Left cardiac atrium (tissue), 4 donors: ENCODE data around the gene GALNT4. TPM values are rescaled to one million over a fixed set of nuclear protein-coding genes. Genes with fewer than 3 reads are reported as not detected.

Experiments
- ATAC-seq, 2 donors: fragments of 200-7000 bp; cut with Tn5 transposase; one replicate each; pipeline ENCODE4 v1.9.1; 2020; ENCODE audit warnings: mild to moderate bottlenecking in 2 of 2, moderate library complexity in 2 of 2
- DNase-seq: peaks from one replicate; pipeline ENCODE4 v3.0.0-alpha.2; 2020
- intact Hi-C, 2 donors: fragments of 100-400 bp; cut with DNase I; formaldehyde crosslinking; loops; one replicate each; pipeline versions ENCODE4 v1.14.1 to v1.15.1; 2022 to 2023
- total RNA-seq, 2 donors: library from RNA; stranded (reverse); fragmentation: NEBNext Ultra II Directional; extraction: Animal tissue kit (Norgen Biotek cat#: 25700); gene quantifications; one replicate each; pipeline ENCODE4 v1.2.1, GENCODE V29; 2021
- donor health status: DM: no; HTN: yes; CAD: no.
- donor health status: DM: no; HTN: yes; CAD: no; lungs with severe emphysema.
- donor health status: DM: yes; HTN: yes; CAD: no.
- donor health status: Dilated cardiomyopathy.

Gene GALNT4
- total RNA-seq, 2 donors from 2014 or later = 4.2 to 4.3 TPM

DNA sequence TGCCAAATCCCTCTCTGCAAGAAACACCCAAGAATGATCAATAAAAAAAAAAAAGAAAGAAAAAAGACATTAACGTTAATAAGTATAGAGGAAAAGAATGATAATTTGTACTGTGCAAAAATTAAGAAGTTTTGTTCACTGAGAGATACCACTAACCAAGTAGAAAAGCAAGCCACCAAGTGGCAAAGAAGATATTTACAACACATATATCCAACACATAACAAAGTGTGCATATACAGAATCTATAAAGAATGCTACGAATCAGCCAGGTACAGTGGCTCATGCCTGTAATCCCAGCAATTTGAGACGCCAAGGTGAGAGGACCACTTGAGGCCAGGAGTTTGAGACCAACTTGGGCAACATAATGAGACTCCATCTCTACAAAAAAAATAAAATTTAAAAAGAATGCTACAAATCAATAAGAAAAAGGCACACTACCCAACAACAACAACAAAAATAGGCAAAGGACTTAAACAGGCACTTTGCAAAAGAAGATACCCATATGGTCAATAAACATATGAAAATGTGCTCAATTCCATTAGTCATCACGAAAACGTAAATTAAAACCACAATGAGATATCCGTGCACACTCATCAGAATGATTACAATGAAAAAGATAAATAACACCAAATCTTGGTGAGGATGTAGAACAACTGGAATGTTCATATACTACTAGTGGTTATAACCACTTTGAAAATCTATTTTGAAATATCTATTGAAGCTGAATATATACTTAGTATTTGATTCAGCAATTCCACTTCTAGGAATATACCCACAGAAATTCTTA is 19.8 kb downstream of the GALNT4 start:
- intact Hi-C loops = no loop called here
- no peak for ATAC-seq
- no peak for DNase-seq

DNA sequence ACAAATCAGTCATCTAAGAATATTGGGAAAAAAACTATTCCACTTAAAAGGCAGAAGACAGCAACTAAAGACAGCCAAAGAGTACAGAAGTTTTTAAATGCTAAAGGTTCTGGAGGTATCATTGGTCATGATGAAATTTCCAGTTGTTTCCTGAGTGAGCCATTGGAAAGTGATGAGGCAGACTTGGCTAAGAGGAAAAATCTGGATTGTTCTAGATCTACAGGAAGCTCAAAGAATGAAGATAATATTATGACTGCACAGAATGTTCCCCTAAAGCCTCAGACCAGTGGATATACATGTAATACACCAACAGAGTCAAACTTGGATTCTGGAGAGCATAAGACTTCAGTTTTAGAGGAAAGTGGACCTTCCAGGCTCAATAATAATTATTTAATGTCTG is 22.8 kb downstream of the GALNT4 start:
- no peak for DNase-seq
- ATAC-seq = no peak
- intact Hi-C loops = no loop called here

DNA sequence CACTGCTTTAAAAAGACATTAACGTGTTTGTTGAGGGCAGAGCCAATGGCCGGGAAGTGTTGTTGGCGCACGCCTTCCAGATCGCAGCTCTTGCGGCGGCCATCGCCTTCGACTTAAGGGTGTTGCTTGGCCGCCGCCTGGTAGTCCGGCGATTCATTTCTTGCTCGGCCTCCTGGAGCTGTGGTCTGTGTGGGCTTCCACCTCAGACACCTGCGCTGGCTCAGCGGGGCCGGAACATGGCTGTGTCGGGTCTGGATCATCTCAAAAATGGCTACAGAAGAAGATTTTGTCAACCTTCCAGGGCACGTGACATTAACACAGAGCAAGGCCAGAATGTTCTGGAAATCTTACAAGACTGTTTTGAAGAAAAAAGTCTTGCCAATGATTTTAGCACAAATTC is 24.7 kb downstream of the GALNT4 start:
- DNase-seq = no peak
- intact Hi-C loops = no loop called here
- no peak for ATAC-seq

DNA sequence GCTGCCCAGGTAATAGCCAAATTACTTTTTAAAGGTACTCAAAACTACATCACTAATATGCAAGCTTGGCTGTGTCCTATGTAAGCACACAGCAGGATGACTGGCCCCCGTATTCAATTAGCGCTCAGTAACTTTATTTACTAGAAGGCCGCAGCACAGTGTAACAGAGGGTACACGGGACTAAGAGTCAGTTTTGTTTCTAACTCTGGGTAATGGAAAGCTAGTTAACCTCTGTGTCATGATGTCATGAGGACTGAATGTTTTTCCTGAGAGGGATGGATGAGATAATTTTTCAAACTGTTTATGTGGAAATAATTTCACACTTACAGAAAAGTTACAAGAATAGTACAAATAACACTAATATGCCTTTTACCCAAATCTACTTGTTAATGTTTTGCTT is 27.1 kb downstream of the GALNT4 start:
- DNase-seq = no peak
- intact Hi-C loops = no loop called here
- peak in 1 of 2 donors; percentile 38 for ATAC-seq

DNA sequence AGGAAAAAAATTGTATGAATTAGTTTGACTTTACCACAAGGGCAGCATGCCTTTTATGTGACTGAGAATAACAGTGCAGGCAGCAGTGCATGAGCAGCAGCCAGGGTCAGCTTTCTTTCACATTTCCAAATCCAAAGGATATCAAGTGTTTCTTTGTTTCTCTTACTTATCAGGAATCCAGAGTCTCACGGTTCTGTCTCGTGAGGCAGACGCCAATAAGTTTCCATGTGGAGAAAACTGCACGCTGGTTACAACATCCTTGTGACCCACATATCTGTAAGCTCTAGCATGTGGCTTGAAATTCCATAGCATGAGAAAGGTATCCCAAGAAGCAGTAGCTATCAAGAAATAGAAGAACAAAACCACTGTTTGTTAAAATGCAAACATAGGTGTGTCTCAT is 27.6 kb downstream of the GALNT4 start:
- ATAC-seq (no peak), DNase-seq (peak; percentile 26)
- intact Hi-C loops = no loop called here

DNA sequence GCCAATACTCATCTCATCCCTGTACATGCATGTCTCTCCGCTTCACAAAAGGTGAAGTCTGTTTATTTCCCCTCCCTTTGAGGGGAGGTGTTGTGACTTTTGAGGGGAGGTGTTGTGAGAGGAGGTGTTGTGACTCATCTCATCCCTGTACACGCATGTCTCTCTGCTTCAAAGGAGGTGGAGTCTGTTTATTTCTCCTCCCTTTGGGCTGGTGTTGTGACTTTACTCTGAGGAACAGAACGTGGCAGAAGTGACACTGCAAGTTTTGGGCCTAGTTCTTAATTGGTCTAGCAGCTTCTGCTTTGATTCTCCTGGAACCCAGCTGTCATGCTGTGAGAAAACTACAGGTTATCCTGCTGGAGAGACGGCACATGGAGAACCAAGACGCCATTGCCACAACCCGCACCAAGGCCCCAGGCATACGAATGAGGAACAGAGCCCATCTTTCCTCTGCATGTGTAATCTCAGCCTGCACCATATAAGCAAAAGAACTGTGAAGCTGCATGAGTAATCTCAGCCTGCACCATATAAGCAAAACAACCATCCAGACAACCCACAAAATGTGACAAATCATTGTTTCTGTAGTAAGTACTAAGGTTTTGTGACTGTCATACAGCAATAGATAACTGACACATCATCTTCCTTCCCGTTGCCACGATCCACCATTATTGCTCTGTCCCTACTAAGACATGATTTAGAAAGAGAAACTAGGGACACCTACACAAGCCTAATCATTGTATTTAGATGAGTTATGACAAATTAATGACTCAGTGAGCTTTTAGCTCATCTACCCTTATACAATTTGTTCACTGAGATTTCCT is 30.0 kb downstream of the GALNT4 start:
- intact Hi-C loops = no loop called here

DNA sequence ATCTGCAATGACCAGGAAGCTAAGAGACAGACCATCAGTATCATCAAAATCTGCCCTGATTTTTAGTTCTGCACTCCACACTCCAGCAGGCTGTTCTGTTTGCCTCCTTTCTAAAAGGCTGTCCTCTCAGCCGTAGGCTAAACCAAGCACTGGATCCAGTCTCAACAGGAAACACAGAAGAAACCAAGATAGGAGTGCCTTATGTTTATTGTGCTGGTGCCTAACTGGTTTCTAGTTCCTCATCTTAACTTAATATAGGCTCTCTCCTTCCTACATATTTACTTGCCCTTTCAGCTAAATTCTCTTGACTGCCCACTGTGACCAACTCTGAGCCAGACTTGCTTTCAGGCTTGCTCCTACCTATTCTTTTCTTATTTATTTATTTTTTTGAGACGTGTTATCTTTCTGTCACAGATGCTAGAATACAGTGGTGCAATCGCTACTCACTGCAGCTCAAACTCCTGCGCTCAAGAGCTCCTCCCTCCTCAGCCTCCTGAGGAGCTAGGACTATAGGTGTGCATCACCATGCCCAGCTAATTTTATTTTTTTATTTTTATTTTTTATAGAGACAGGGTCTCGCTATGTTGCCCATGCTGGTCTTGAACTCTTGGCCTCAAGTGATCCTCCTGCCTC is 30.8 kb downstream of the GALNT4 start:
- DNase-seq = no peak
- ATAC-seq = no peak
- intact Hi-C loops = no loop called here

More for the DNA sequence above, 30.0 kb downstream of the GALNT4 start:
- DNase-seq (no peak), ATAC-seq (no peak)

DNA sequence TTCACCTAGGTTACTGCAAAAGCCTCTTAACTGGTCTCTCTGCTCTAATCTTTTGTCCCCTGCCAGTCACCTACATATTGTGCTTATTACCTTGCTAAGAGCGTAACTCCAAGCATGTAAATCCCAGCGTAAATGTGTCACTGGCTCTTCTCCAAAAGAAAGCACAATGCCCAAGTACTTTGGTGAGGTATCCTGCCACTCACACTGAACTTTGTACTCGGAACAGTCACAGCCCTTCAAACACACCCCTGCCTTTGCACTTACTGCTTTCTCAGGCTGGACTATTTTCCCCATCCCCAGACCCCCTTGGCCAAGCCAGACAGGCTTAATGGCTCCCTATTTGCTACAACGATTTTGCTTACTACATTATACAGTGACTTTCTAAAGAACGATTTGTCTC is 31.7 kb downstream of the GALNT4 start:
- intact Hi-C loops = no loop called here
- ATAC-seq = no peak
- DNase-seq = no peak

DNA sequence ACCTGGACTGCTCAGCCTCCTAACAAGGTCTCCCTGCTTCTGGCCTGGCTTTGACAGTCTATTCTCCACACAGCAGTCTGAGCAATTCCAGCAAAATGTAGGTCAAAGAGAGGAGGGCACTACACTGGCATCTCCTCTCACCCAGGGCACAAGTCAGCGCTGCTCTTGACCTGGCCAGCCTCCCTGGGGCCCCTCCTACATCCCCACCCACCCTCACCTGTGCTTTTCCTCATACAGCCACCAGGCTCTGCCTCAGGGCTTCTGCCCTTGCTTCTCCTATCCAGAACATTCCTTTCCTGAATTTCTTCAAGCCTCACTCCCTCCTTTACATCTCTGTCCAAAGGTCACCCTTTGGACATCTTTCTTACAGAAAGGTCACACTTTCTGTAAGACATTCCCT is 33.7 kb downstream of the GALNT4 start:
- intact Hi-C loops = no loop called here
- DNase-seq (no peak), ATAC-seq (no peak)

DNA sequence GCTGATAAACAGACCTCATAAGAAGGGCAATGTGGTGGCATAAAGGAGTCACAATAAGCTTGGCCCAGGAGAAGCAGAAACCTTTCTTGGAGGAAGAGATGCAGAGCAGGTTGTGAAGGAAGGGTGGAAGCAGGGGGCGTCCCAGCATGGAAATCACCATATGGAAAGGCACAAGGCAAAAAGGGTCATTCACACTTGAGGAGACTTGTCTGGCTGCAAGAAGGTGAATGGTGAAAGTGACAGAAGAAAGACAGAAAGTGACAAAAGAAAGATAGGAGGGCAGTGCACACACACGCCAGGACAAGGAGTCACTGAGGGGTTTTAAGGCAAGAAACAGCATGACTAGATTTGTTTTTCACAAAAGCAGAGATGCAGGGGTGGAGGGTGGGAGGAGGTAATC is 38.3 kb downstream of the GALNT4 start:
- intact Hi-C loops = no loop called here
- DNase-seq (no peak), ATAC-seq (no peak)

DNA sequence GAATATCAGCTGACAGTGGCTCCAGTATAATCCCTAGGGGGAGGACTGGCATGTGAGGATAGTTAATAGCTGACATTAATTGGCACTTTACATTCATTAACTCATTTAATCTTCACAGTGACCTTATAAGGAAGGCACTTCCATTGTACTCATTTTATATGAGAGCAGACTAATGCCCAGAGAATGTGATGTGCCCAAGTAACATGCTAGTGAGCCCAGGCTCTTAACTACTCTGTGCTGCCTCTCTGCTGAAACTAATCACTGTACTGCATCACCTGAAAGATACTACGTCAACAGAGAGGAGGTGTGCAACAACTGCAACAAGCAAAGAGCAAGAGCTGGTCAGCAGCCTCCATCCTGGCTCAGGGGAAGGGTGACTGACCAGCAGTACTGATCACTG is 40.1 kb downstream of the GALNT4 start:
- no peak for ATAC-seq
- no peak for DNase-seq
- intact Hi-C loops = no loop called here

DNA sequence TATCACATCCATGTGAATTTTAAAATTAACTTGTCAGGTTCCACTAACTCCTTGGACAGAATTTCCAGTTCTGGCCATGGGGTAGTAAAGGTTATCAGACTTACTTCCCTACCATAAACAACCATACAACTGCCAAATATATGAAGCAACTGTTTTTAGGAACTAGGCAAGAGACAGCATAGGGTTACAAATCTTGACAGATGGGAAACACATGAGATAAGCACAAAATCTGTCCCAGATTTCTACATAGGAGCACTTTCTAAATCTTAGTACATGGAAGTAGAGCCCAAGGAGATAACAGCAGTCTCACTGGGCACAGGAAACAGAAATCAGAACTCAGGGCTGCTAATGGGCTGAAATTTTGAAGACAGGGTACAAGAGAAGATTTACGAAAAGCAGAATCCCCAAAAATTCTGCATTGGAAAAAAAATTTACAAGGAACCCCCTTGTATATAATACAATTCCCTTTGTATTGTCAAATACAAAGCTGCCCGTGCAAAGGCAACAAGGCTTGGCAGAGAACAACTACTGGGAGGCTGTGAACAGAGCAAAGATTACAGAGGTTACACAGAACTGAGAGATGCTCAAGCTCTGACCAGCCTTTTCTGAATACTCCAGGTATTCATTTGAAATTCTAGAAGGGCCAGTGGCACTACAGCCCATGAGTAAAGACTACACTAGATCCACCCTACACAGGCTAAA is 43.2 kb downstream of the GALNT4 start:
- intact Hi-C loops = no loop called here
- ATAC-seq = no peak
- no peak for DNase-seq

DNA sequence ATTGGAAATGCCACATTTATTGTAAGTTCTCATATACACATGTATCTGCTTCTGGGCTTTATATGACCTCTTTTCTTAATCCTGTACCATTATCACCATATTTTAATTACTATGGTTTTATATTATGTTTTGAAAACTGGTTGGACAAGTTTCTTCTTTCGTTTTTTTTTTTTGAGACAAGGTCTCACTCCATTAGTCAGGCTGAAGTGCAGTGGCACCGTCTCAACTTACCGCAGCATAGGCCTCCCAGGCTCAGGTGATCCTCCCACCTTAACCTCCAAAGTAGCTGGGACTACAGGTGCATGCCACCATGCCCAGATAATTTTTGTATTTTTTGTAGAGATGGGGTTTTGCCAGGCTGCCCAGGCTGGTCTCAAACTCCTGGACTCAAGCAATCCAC is 44.6 kb downstream of the GALNT4 start:
- DNase-seq = no peak
- no peak for ATAC-seq
- intact Hi-C loops = no loop called here

DNA sequence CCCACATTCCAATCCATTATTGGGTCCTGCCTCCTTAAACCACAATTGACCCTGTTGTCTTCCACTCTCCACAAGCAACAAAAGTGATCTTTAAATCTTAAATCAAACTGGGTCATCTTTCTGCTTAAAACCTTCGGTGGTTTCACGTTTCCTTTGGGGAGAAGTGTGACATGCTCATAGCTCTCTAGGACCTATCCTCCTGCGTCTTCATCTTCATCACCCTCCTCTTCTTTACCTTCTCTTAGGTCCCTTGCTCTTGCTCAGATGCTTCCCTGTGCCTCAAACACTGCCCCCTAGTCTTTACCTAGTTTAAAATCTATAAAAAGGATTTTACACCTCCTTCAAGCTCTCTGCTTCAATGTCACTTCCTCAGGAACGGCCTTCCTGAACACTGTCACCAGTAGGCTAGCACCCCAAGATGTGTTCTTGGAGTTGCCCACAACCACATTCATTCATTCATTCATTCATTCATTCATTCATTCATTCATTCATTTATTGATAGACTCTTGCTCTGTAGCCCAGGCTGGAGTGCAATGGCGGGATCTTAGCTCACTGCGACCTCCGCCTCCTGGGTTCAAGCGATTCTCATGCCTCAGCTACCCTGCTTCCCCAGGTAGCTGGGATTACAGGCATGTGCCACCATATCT is 46.8 kb downstream of the GALNT4 start:
- intact Hi-C loops = no loop called here
- ATAC-seq (no peak), DNase-seq (no peak)

DNA sequence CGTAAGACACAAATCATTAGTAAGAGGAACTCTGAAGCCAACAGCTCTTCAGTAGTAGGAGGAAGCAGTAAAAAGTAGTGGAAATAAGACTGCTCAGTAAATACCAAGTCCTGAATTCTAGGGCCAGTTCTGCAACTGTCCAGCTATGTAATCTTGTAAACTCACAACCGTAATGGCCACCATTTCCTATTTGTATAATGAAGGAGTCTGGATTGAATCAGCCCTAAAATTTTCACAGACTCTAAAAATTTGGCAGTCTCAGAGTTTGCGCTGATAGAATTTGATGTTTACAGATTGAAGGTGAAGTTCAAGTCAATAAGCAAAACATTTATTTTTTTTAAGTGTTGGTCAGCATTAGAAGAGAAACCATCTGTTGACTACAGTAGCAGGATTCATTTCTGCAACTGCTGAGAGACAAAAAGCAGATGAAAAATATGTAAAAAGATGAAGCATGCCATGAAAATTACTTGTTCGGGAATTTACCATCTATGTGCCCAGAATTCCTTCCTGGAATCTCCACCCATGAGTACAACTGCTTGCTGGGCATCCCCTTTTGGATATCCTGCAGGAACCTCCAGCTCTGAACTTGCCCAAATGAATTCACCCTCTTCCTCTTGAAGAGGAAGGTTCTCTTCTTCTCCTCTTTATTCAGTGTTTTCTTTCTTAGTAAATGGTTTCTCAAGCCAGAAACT is 47.5 kb downstream of the GALNT4 start:
- ATAC-seq (no peak), DNase-seq (no peak)
- intact Hi-C loops = no loop called here

DNA sequence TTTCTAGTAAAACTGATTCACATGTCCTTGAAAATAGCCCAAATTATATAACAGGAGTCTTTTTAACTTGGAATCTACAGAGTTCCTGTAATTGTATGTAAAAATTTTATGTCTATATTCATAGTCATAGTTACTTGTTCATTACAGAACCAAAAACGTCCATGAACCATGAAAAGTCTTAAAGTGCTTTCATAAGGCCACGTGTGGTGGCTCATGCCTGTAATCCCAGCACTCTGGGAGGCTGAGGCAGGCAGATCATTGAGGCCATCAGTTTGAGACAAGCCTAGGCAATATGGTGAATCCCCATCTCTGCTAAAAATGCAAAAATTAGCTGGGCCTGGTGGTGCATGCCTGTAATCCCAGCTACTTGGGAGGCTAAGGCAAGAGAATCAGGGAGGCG is 48.4 kb downstream of the GALNT4 start:
- no peak for ATAC-seq
- intact Hi-C loops = no loop called here
- DNase-seq = no peak

DNA sequence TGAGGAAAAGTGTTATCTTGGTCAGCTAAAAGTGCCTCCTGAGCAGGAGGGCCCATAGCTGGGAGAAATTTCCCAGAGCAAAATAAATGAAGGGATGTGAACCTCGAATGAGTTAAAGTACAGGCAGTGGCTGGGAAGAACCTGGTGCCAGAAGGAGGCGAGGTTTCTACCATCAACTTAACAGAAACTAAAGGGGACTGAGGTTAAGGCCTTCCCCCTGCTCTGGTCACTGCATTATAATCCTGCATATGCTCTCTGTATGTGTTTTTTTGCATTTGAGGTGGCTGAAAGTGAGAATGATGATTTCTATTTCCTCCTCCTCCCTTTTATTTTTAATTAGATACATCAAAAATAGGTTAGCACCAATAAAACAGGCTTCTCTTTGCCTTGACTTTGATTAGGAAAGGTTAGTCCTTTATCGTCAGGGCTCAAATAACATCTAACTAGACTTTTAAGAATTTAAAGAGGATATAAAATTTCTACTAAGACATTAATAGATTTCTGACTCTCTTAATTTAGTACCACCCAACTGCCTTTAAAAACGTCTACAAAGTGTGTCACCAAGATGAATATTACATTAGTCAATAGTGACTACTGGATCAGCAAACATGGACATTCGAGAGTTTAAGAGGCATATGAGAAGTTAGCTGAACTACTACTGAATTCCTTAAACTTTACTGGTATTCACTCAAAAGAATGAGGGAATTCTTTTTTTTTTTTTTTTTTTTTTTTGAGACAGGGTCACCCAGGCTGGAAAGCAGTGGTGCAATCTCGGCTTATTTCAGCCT is 49.2 kb downstream of the GALNT4 start:
- no peak for DNase-seq
- ATAC-seq = no peak
- intact Hi-C loops = no loop called here

DNA sequence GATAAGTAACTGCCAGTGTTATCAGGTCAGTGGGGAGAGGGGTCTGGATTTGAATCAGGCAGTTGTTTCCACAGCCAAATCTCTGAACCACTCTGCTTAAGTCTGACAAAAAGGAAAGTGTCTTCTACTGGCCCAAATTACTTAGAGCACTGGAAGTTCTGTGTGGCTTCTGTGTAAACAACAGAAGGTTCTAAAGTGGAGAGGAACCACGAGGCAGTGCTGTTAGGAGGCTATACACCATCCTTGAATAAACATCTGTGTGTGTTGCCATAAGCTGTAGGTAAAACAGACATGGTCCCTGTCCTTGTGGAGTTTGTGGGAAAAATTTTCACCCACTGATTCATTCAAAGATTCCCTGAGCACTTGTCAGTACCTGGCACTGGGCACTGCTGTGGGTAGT is 50.0 kb downstream of the GALNT4 start:
- ATAC-seq (no peak), DNase-seq (no peak)
- intact Hi-C loops = loop anchor here in 1 of 2 donors (5.0 kb wide), 1 partner anchor 53 kb away; the partner anchor contains the start of gene POC1B
